ENCODE measurements around the gene MROH7. TPM values are rescaled to one million over a fixed set of nuclear protein-coding genes. Genes with fewer than 3 reads are reported as not detected.

The MROH7 gene
- total RNA-seq, 1 donor from 2014 or later: not detected

GRCh38 chr1:54738244-54738643, 96.7 kb downstream of the MROH7 start:
- ATAC-seq (ENCODE audit: low read depth) (no peak), DNase-seq (no peak)
- ChIA-PET POLR2A (interaction anchor here (0.7 kb wide), 1 partner anchor 20 kb away, joined by 3 read pairs; no protein-coding TSS in a partner anchor), CTCF (no interaction called here)
- no peaks in the 10 kb centered on the region for H3K4me1 Mint-ChIP-seq
- no peak overlapping the region for H3K4me3 Mint-ChIP-seq
- H3K27ac Mint-ChIP-seq: no peak overlapping the region
- no peak for TF ChIP-seq CTCF (IDR thresholded peaks at IDR 0.05)
- H3K36me3 Mint-ChIP-seq (ENCODE audit: low read depth): peaks cover 82% of the 10 kb centered on the region
- H3K27me3 Mint-ChIP-seq: no peaks in the 10 kb centered on the region
- intact Hi-C loops (cut with micrococcal nuclease): no loop called here
- no peaks in the 10 kb centered on the region for H3K9me3 Mint-ChIP-seq

GRCh38 chr1:54741531-54741930, 99.9 kb downstream of the MROH7 start:
- no peak for TF ChIP-seq CTCF (IDR thresholded peaks at IDR 0.05)
- H3K4me3 Mint-ChIP-seq: no peak overlapping the region
- H3K36me3 Mint-ChIP-seq (ENCODE audit: low read depth): peaks cover 66% of the 10 kb centered on the region
- intact Hi-C loops (cut with micrococcal nuclease): no loop called here
- ChIA-PET POLR2A (no interaction called here), CTCF (no interaction called here)
- no peaks in the 10 kb centered on the region for H3K27me3 Mint-ChIP-seq
- H3K9me3 Mint-ChIP-seq: no peaks in the 10 kb centered on the region
- H3K27ac Mint-ChIP-seq: no peak overlapping the region
- H3K4me1 Mint-ChIP-seq: no peaks in the 10 kb centered on the region
- DNase-seq: no peak
- ATAC-seq (ENCODE audit: low read depth): no peak

GRCh38 chr1:54742282-54742681, 100.7 kb downstream of the MROH7 start:
- Mint-ChIP-seq H3K4me1 (no peaks in the 10 kb centered on the region), H3K36me3 (ENCODE audit: low read depth) (peaks cover 59% of the 10 kb centered on the region), H3K27ac (no peak overlapping the region), H3K4me3 (no peak overlapping the region), H3K9me3 (no peaks in the 10 kb centered on the region), H3K27me3 (no peaks in the 10 kb centered on the region)
- TF ChIP-seq CTCF (IDR thresholded peaks at IDR 0.05): no peak
- intact Hi-C loops (cut with micrococcal nuclease): no loop called here
- DNase-seq (no peak), ATAC-seq (ENCODE audit: low read depth) (no peak)
- CTCF ChIA-PET: no interaction called here
- POLR2A ChIA-PET: no interaction called here

DNA sequence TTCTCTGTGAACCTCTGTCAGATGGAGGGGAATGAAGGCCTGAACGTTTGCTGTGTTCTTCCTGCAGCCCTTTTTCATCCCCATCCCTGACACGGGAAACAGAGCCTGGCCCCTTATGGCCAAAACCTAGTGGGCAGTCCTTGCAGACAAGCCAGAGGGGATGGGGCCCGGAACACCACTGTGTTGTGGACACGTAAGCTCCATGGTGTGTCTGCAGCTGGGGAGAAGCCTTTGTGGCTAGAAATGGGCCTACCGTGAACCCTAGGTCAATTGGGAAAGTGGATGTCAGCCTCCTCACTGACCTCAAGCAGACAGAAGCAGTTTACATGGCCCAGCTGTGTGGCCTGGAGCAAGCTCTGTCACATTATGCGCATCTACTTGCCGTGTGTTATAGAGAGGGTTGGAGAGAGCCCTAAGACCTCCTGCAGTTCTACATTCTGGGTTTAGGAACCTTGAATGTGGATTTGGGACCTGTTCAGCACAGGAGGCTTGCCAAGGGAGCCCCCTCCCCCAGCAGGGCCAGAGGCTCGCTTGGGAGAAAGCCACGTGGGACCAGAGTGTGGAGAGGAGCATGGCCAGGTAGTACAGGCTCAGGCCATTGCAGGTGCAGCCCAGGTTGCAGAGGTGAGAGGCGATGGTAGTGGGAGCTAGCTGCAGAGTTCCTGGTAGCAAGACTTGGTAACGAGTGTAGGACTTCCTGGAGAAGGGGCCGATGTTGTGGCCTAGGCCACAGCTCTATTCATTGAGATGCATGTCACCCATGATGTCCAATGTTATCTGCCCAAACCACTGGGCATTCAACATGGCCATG, 102.0 kb downstream of the MROH7 start:
- Mint-ChIP-seq H3K36me3 (ENCODE audit: low read depth) (peaks cover 46% of the 10 kb centered on the region), H3K27me3 (no peaks in the 10 kb centered on the region), H3K4me3 (no peak overlapping the region), H3K9me3 (no peaks in the 10 kb centered on the region), H3K27ac (no peak overlapping the region), H3K4me1 (no peaks in the 10 kb centered on the region)
- intact Hi-C loops (cut with micrococcal nuclease): no loop called here
- CTCF ChIA-PET: no interaction called here
- POLR2A ChIA-PET: no interaction called here
- DNase-seq (no peak), ATAC-seq (ENCODE audit: low read depth) (no peak)
- TF ChIP-seq CTCF (IDR thresholded peaks at IDR 0.05): no peak

DNA sequence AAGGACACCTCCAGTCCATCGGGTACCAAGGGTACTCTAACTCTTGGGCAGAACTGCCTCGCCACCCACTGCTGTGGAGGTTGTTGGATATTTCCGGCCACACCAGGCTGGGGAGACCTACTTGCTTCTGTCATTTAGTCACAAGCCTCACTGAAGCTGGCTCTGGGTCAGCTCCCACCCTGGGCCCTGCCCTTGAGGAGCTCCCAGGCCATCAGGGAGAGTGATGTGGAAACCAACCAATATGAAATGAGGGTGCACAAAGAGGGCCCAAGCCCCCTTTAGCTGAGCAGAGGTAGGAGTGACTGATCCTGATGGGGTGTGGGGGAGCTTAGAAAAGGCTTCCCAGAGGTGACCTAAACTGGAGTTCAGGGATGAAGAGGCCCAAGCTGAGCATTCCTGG, 103.1 kb downstream of the MROH7 start:
- no peak for ATAC-seq (ENCODE audit: low read depth)
- Mint-ChIP-seq H3K4me1 (no peaks in the 10 kb centered on the region), H3K4me3 (no peak overlapping the region), H3K9me3 (no peaks in the 10 kb centered on the region), H3K27me3 (no peaks in the 10 kb centered on the region), H3K27ac (no peak overlapping the region), H3K36me3 (ENCODE audit: low read depth) (peaks cover 39% of the 10 kb centered on the region)
- TF ChIP-seq CTCF (IDR thresholded peaks at IDR 0.05): no peak
- ChIA-PET POLR2A (no interaction called here), CTCF (no interaction called here)
- no peak for DNase-seq
- intact Hi-C loops (cut with micrococcal nuclease): no loop called here

Data from activated B cell treated with CpG ODN at 0.5 μM for 24 hours (primary cell).